Measurements from ENCODE around the gene MKKS. TPM values are rescaled to one million over a fixed set of nuclear protein-coding genes. Genes with fewer than 3 reads are reported as not detected.

The MKKS gene
- total and polyA plus RNA-seq, 10 of the 15 experiments (the other 5 are each of a cell fraction or from before 2014, with no cell fraction given), result 4.3 to 17.9 (median 7.7) TPM

GRCh38 chr20:10476319-10476724 lies 42.3 kb upstream of the MKKS start (continued):
- TF ChIP-seq STAT3 (IDR thresholded peaks at IDR 0.05; ENCODE audit: low read depth, low read length) (no peak), RAD21 (IDR thresholded peaks at IDR 0.05; ENCODE audit: insufficient read depth, low read depth, low read length) (peak; percentile 84), MEF2A (IDR thresholded peaks at IDR 0.05; ENCODE audit: insufficient read depth, low read depth, low read length) (0 out of 2 replicates have a peak, but pooled peaks have one; percentile 61), BMI1 (IDR thresholded peaks at IDR 0.05; ENCODE audit: borderline replicate concordance) (no peak), RELA (IDR thresholded peaks at IDR 0.05; ENCODE audit: borderline replicate concordance, partially characterized antibody) (no peak), WRNIP1 (IDR thresholded peaks at IDR 0.05; ENCODE audit: borderline replicate concordance, low read depth, low read length) (no peak), PAX8 (IDR thresholded peaks at IDR 0.05) (no peak), IKZF2 (IDR thresholded peaks at IDR 0.05) (peak; percentile 85 to 90), CTCF (IDR thresholded peaks at IDR 0.05 in 2 of 3, conservative IDR thresholded peaks at IDR 0.05 in 1 of 3; ENCODE audit: control insufficient read depth in 2 of 3, extremely low read depth in 1 of 3, insufficient read depth in 1 of 3, low read depth in 3 of 3, low read length in 3 of 3) (peak; percentile 31 to 74 (median 45); a peak in 4 of 6 replicates), BHLHE40 (IDR thresholded peaks at IDR 0.05; ENCODE audit: borderline replicate concordance in 1 of 2, low read depth in 2 of 2, low read length in 1 of 2) (peak; percentile 38 to 42; a peak in 2 of 4 replicates), ZBTB11 (CRISPR knock-in tag; IDR thresholded peaks at IDR 0.05) (no peak), KAT2A (conservative IDR thresholded peaks at IDR 0.05; ENCODE audit: control insufficient read depth, low read depth, low read length) (no peak), JUNB (IDR thresholded peaks at IDR 0.05) (peak; percentile 74), YBX1 (IDR thresholded peaks at IDR 0.05) (no peak), ATF2 (IDR thresholded peaks at IDR 0.05; ENCODE audit: low read length) (peak; percentile 71; the same call in 1 of the 2 replicates), BCL11A (IDR thresholded peaks at IDR 0.05; ENCODE audit: low read depth, low read length) (peak; percentile 80)
- TF ChIP-seq, protein P1, sequence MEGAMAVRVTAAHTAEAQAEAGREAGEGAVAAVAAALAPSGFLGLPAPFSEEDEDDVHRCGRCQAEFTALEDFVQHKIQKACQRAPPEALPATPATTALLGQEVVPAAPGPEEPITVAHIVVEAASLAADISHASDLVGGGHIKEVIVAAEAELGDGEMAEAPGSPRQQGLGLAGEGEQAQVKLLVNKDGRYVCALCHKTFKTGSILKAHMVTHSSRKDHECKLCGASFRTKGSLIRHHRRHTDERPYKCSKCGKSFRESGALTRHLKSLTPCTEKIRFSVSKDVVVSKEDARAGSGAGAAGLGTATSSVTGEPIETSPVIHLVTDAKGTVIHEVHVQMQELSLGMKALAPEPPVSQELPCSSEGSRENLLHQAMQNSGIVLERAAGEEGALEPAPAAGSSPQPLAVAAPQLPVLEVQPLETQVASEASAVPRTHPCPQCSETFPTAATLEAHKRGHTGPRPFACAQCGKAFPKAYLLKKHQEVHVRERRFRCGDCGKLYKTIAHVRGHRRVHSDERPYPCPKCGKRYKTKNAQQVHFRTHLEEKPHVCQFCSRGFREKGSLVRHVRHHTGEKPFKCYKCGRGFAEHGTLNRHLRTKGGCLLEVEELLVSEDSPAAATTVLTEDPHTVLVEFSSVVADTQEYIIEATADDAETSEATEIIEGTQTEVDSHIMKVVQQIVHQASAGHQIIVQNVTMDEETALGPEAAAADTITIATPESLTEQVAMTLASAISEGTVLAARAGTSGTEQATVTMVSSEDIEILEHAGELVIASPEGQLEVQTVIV (IDR thresholded peaks at IDR 0.05; ENCODE audit: borderline replicate concordance, partially characterized antibody), result no peak
- TF ChIP-seq, protein P2, sequence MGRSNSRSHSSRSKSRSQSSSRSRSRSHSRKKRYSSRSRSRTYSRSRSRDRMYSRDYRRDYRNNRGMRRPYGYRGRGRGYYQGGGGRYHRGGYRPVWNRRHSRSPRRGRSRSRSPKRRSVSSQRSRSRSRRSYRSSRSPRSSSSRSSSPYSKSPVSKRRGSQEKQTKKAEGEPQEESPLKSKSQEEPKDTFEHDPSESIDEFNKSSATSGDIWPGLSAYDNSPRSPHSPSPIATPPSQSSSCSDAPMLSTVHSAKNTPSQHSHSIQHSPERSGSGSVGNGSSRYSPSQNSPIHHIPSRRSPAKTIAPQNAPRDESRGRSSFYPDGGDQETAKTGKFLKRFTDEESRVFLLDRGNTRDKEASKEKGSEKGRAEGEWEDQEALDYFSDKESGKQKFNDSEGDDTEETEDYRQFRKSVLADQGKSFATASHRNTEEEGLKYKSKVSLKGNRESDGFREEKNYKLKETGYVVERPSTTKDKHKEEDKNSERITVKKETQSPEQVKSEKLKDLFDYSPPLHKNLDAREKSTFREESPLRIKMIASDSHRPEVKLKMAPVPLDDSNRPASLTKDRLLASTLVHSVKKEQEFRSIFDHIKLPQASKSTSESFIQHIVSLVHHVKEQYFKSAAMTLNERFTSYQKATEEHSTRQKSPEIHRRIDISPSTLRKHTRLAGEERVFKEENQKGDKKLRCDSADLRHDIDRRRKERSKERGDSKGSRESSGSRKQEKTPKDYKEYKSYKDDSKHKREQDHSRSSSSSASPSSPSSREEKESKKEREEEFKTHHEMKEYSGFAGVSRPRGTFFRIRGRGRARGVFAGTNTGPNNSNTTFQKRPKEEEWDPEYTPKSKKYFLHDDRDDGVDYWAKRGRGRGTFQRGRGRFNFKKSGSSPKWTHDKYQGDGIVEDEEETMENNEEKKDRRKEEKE (IDR thresholded peaks at IDR 0.05), result no peak

Measured in GM12878 (cell line).